B cell (primary cell): ENCODE data around the gene CHEK2. TPM values are rescaled to one million over a fixed set of nuclear protein-coding genes. Genes with fewer than 3 reads are reported as not detected.

Experiments
- ATAC-seq: fragments of 200-7000 bp; cut with Tn5 transposase; one replicate; pipeline ENCODE4 v1.10.0; 2021; ENCODE audit warnings: low read depth, mild to moderate bottlenecking, moderate number of reproducible peaks, moderate library complexity
- CTCF ChIA-PET: fragments of 350-600 bp; sonication (Branson Sonifier 250); formaldehyde crosslinking; loops from one replicate; lab custom pipeline; 2021; ENCODE audit warnings: antibody characterized with exemption, inconsistent platforms; lab: Charles Lee
- POLR2A ChIA-PET: fragments of 350-600 bp; sonication (Branson Sonifier 250); formaldehyde crosslinking; loops from one replicate; lab custom pipeline; 2021; ENCODE audit warnings: antibody characterized with exemption; lab: Charles Lee
- DNase-seq: peaks from one replicate; pipeline ENCODE4 v3.0.0; 2013
- H2AFZ ChIP-seq: 2 replicates; pipeline ENCODE4 v1.6.1; 2012; ENCODE audit warnings: mild to moderate bottlenecking, low read depth, low read length; ENCODE audit not compliant: insufficient read depth, poor library complexity, severe bottlenecking
- H3K27ac ChIP-seq, 2 donors: 1 replicate in 1 of 2; 2 replicates in 1 of 2; pipeline ENCODE4 v1.5.1; 2012 to 2013; ENCODE audit warnings: low read length in 2 of 2, mild to moderate bottlenecking in 2 of 2, moderate library complexity in 1 of 2
- H3K27me3 ChIP-seq, 4 experiments: fragments of 200-600 bp in 1 of 4; sonication (generic) in 1 of 4; replicated peaks in 1 of 4; 1 replicate in 2 of 4; 2 replicates in 2 of 4; pipeline versions ENCODE4 v1.6.1 to v1.7.0; 2013 to 2016; ENCODE audit warnings: low read length in 3 of 4, mild to moderate bottlenecking in 2 of 4, mixed read lengths in 1 of 4, moderate library complexity in 1 of 4; ENCODE audit not compliant: insufficient read depth in 4 of 4, control insufficient read depth in 3 of 4; ENCODE audit errors: control extremely low read depth in 1 of 4
- H3K36me3 ChIP-seq, 2 experiments: replicated peaks in 1 of 2; 1 replicate in 1 of 2; 2 replicates in 1 of 2; pipeline versions ENCODE4 v1.6.1 to v1.7.1; 2013; ENCODE audit warnings: low read length in 1 of 2; ENCODE audit not compliant: insufficient read depth in 2 of 2, control insufficient read depth in 1 of 2; ENCODE audit errors: control extremely low read depth in 1 of 2, extremely low read depth in 1 of 2
- H3K4me1 ChIP-seq, 2 donors: fragments of 200-600 bp in 1 of 2; sonication (generic) in 1 of 2; 1 replicate in 1 of 2; 2 replicates in 1 of 2; pipeline versions ENCODE4 v1.5.1 to v1.6.1; 2013 to 2017; ENCODE audit warnings: low read length in 2 of 2; ENCODE audit not compliant: control insufficient read depth in 2 of 2, insufficient read depth in 2 of 2
- H3K4me2 ChIP-seq: replicated peaks from 2 replicates; pipeline ENCODE3; 2012; ENCODE audit warnings: mild to moderate bottlenecking, low read depth, low read length; ENCODE audit not compliant: poor library complexity, severe bottlenecking
- H3K4me3 ChIP-seq, 5 experiments: fragments of 200-600 bp in 1 of 5; sonication (generic) in 1 of 5; 1 replicate in 3 of 5; 2 replicates in 2 of 5; pipeline versions ENCODE4 v1.5.1 to v1.7.0; 2011 to 2016; ENCODE audit warnings: low read length in 4 of 5, mild to moderate bottlenecking in 4 of 5, low read depth in 2 of 5, control low read depth in 1 of 5, moderate library complexity in 1 of 5; ENCODE audit not compliant: insufficient read depth in 1 of 5; ENCODE audit errors: control extremely low read depth in 1 of 5, extremely low read depth in 1 of 5
- H3K79me2 ChIP-seq: fragments of 200-600 bp; sonication (generic); one replicate; pipeline ENCODE4 v1.6.0; 2016; ENCODE audit warnings: low read length; ENCODE audit not compliant: control insufficient read depth, insufficient read depth
- H3K9ac ChIP-seq: fragments of 200-600 bp; sonication (generic); 2 replicates; pipeline ENCODE4 v1.6.1; 2017; ENCODE audit warnings: mild to moderate bottlenecking, low read length, moderate library complexity
- H3K9me3 ChIP-seq, 3 donors: one replicate each; pipeline versions ENCODE4 v1.6.1 to v1.7.1; 2013; ENCODE audit warnings: low read length in 2 of 3; ENCODE audit not compliant: control insufficient read depth in 2 of 3, insufficient read depth in 1 of 3; ENCODE audit errors: control extremely low read depth in 1 of 3
- H4K20me1 ChIP-seq: 2 replicates; pipeline ENCODE4 v1.6.0; 2012; ENCODE audit warnings: mild to moderate bottlenecking, low read length; ENCODE audit not compliant: insufficient read depth, control insufficient read depth, poor library complexity, severe bottlenecking
- H3K27ac Mint-ChIP-seq: one replicate; pipeline ENCODE4 v1.8.0; 2021; ENCODE audit warnings: mixed read lengths
- H3K27me3 Mint-ChIP-seq: one replicate; pipeline ENCODE4 v1.8.0; 2021; ENCODE audit warnings: mixed read lengths
- H3K4me1 Mint-ChIP-seq: one replicate; pipeline ENCODE4 v1.8.0; 2021; ENCODE audit warnings: mixed read lengths
- H3K4me3 Mint-ChIP-seq: one replicate; pipeline ENCODE4 v1.8.0; 2021; ENCODE audit warnings: mixed read lengths
- H3K9me3 Mint-ChIP-seq: one replicate; pipeline ENCODE4 v1.8.0; 2022; ENCODE audit warnings: mixed read lengths; ENCODE audit not compliant: insufficient read depth
- CTCF ChIP-seq: fragments of 200-600 bp; IDR thresholded peaks from one replicate; pipeline ENCODE4 v1.8.0; 2022; ENCODE audit warnings: antibody characterized with exemption, mild to moderate bottlenecking
- EZH2 ChIP-seq: IDR thresholded peaks from 2 replicates; pipeline ENCODE4 v1.6.1; 2012; ENCODE audit warnings: borderline replicate concordance, low read depth, mild to moderate bottlenecking, moderate library complexity, low read length; ENCODE audit not compliant: insufficient read depth, poor library complexity, severe bottlenecking
- WGBS: methylation state at CpG from one replicate; pipeline ENCODE4 v1.1.5; 2013; ENCODE audit warnings: missing lambda C conversion rate; ENCODE audit not compliant: insufficient coverage; 5-methylcytosine and 5-hydroxymethylcytosine counted together
- intact Hi-C: fragments of 100-400 bp; cut with micrococcal nuclease; formaldehyde crosslinking; loops from one replicate; pipeline ENCODE4 v1.10.0; 2022
- polyA plus RNA-seq: library from polyadenylated mRNA; depleted of rRNA; stranded (reverse); fragments of >200 nt; gene quantifications from 2 replicates; pipeline ENCODE4 v1.2.3, GENCODE V29; 2012
- total RNA-seq, 2 donors: library from RNA; stranded (reverse); fragments of 120-200 nt in 1 of 2; gene quantifications; 1 replicate in 1 of 2; 2 replicates in 1 of 2; pipeline versions ENCODE4 v1.2.3 to v1.2.4, GENCODE V29; 2013 to 2022

CHEK2 gene
- total and polyA plus RNA-seq, 2 donors (not counting 1 experiment from before 2014, with no cell fraction given) = 15.6 to 22.6 TPM

GRCh38 chr22:28779833-28780232, 38.2 kb upstream of the CHEK2 start:
- Histone ChIP-seq H3K9ac (no peak overlapping the region), H4K20me1 (peaks cover 84% of the 10 kb centered on the region), H3K4me1 (peaks cover 3% of the 10 kb centered on the region in 2 donors), H3K79me2 (peaks cover 82% of the 10 kb centered on the region), H3K9me3 (no peaks in the 10 kb centered on the region), H3K27me3 (no peaks in the 10 kb centered on the region), H3K4me3 (no peak overlapping the region), H3K27ac (no peak overlapping the region), H3K36me3 (peaks cover 16 to 73% of the 10 kb centered on the region in 2 experiments), H3K4me2 (no peak overlapping the region), H2AFZ (no peak overlapping the region)
- ChIA-PET POLR2A (no interaction called here), CTCF (interaction anchor here (1.1 kb wide), 1 partner anchor 179 kb away, joined by 4 read pairs; no protein-coding TSS in a partner anchor)
- no peak for TF ChIP-seq EZH2
- no peak for TF ChIP-seq CTCF
- Mint-ChIP-seq H3K9me3 (no peaks in the 10 kb centered on the region), H3K4me1 (peaks cover 14% of the 10 kb centered on the region), H3K4me3 (no peak overlapping the region), H3K27me3 (no peaks in the 10 kb centered on the region), H3K27ac (no peak overlapping the region)
- DNase-seq (no peak), ATAC-seq (no peak)
- 92% methylated on average over 2 of the region's 5 CpGs for WGBS
- intact Hi-C loops = no loop called here

GRCh38 chr22:28774378-28774777, 32.8 kb upstream of the CHEK2 start:
- peak overlapping the region in 1 of 2 donors; percentile 41 for H3K27ac ChIP-seq
- peaks cover 4 to 30% of the 10 kb centered on the region in 2 experiments for H3K36me3 ChIP-seq
- H3K9ac ChIP-seq = no peak overlapping the region
- peak overlapping the region; percentile 20 for H3K27ac Mint-ChIP-seq
- no CpG with 5 or more reads among the region's 1 CpG for WGBS
- no peak overlapping the region for H3K4me3 ChIP-seq
- peaks cover 19 to 24% of the 10 kb centered on the region in 2 donors for H3K4me1 ChIP-seq
- H3K4me2 ChIP-seq = peak overlapping the region; percentile 87
- ChIA-PET CTCF (interaction anchor here (0.8 kb wide), 1 partner anchor 22 kb away, joined by 3 read pairs; no protein-coding TSS in a partner anchor), POLR2A (interaction anchor here (0.7 kb wide), 1 partner anchor 9 kb away, joined by 3 read pairs; no protein-coding TSS in a partner anchor)
- no peak overlapping the region for H2AFZ ChIP-seq
- DNase-seq (no peak), ATAC-seq (no peak)
- intact Hi-C loops = no loop called here
- TF ChIP-seq CTCF (no peak), EZH2 (no peak)
- H3K79me2 ChIP-seq = peaks cover 63% of the 10 kb centered on the region
- H3K9me3 Mint-ChIP-seq = no peaks in the 10 kb centered on the region
- peak overlapping the region; percentile 60 for H3K4me3 Mint-ChIP-seq
- peaks cover 58% of the 10 kb centered on the region for H4K20me1 ChIP-seq
- no peaks in the 10 kb centered on the region for H3K27me3 Mint-ChIP-seq
- peaks cover 19% of the 10 kb centered on the region for H3K4me1 Mint-ChIP-seq
- no peaks in the 10 kb centered on the region for H3K9me3 ChIP-seq
- no peaks in the 10 kb centered on the region for H3K27me3 ChIP-seq
